Measurements from ENCODE around the gene OXTR. TPM values are rescaled to one million over a fixed set of nuclear protein-coding genes. Genes with fewer than 3 reads are reported as not detected.

Gene OXTR
- total RNA-seq, 1 donor from 2014 or later, result 1.0 TPM

GRCh38 chr3:8734908-8735307 lies 34.5 kb downstream of the OXTR start:
- Mint-ChIP-seq H3K27me3 (ENCODE audit: unreplicated experiment) (peaks cover 7% of the 10 kb centered on the region), H3K4me3 (ENCODE audit: unreplicated experiment) (no peak overlapping the region), H3K36me3 (ENCODE audit: low read depth, unreplicated experiment) (no peaks in the 10 kb centered on the region), H3K9me3 (ENCODE audit: unreplicated experiment) (no peaks in the 10 kb centered on the region), H3K4me1 (ENCODE audit: unreplicated experiment) (peaks cover 18% of the 10 kb centered on the region), H3K27ac (ENCODE audit: unreplicated experiment) (no peak overlapping the region)
- DNase-seq (ENCODE audit: low spot score), result no peak
- TF ChIP-seq CTCF (IDR thresholded peaks at IDR 0.05; ENCODE audit: unreplicated experiment), result no peak

GRCh38 chr3:8734137-8734878 lies 35.1 kb downstream of the OXTR start:
- TF ChIP-seq CTCF (IDR thresholded peaks at IDR 0.05; ENCODE audit: unreplicated experiment), result no peak
- Mint-ChIP-seq H3K27me3 (ENCODE audit: unreplicated experiment) (peaks cover 7% of the 10 kb centered on the region), H3K27ac (ENCODE audit: unreplicated experiment) (no peak overlapping the region), H3K36me3 (ENCODE audit: low read depth, unreplicated experiment) (no peaks in the 10 kb centered on the region), H3K4me3 (ENCODE audit: unreplicated experiment) (no peak overlapping the region), H3K9me3 (ENCODE audit: unreplicated experiment) (no peaks in the 10 kb centered on the region), H3K4me1 (ENCODE audit: unreplicated experiment) (peaks cover 18% of the 10 kb centered on the region)
- no peak for DNase-seq (ENCODE audit: low spot score)

- Mint-ChIP-seq H3K9me3 (ENCODE audit: unreplicated experiment) (no peaks in the 10 kb centered on the region), H3K27ac (ENCODE audit: unreplicated experiment) (no peak within 1 kb of the TSS), H3K27me3 (ENCODE audit: unreplicated experiment) (peaks cover 7% of the 10 kb centered on the region), H3K4me1 (ENCODE audit: unreplicated experiment) (peaks cover 18% of the 10 kb centered on the region), H3K4me3 (ENCODE audit: unreplicated experiment) (no peak within 1 kb of the TSS), H3K36me3 (ENCODE audit: low read depth, unreplicated experiment) (no peaks in the 10 kb centered on the region)
- TF ChIP-seq CTCF (IDR thresholded peaks at IDR 0.05; ENCODE audit: unreplicated experiment), result no peak
- no peak for DNase-seq (ENCODE audit: low spot score)
Measured at GRCh38 chr3:8733332-8734094, 35.9 kb downstream of the OXTR start, which contains the start of gene CAV3. Gene CAV3 (plus strand): TSS chr3:8733802. CDS start chr3:8733877, 75 bp downstream.

- no peaks in the 10 kb centered on the region for H3K36me3 Mint-ChIP-seq (ENCODE audit: low read depth, unreplicated experiment)
- no peak for TF ChIP-seq CTCF (IDR thresholded peaks at IDR 0.05; ENCODE audit: unreplicated experiment)
- no peaks in the 10 kb centered on the region for H3K9me3 Mint-ChIP-seq (ENCODE audit: unreplicated experiment)
- H3K4me1 Mint-ChIP-seq (ENCODE audit: unreplicated experiment), result peaks cover 18% of the 10 kb centered on the region
- peaks cover 7% of the 10 kb centered on the region for H3K27me3 Mint-ChIP-seq (ENCODE audit: unreplicated experiment)
- H3K4me3 Mint-ChIP-seq (ENCODE audit: unreplicated experiment), result no peak overlapping the region
- no peak for DNase-seq (ENCODE audit: low spot score)
- H3K27ac Mint-ChIP-seq (ENCODE audit: unreplicated experiment), result no peak overlapping the region
Measured at GRCh38 chr3:8732413-8732812, 37.0 kb downstream of the OXTR start.

DNA sequence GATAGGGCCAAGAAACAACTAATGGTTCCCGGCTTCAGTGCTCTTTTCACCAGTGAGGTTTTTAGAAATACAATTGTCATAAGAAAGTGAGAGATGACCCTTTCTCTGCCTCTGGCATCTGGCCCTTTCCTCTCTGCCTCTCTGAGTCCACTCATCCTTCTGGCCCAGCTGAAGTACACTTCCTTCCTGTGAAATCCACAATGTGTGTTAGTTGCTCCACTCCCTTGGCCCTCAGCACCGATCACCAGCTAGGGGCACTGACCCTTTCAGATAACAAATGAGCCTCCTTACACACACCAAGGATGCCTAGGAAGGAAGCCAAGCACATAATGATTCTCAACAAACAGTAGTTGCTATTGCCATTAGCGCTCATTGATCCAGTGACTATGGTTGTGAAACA lies 38.8 kb downstream of the OXTR start:
- Mint-ChIP-seq H3K36me3 (ENCODE audit: low read depth, unreplicated experiment) (no peaks in the 10 kb centered on the region), H3K4me3 (ENCODE audit: unreplicated experiment) (no peak overlapping the region), H3K27me3 (ENCODE audit: unreplicated experiment) (peaks cover 5% of the 10 kb centered on the region), H3K27ac (ENCODE audit: unreplicated experiment) (no peak overlapping the region), H3K9me3 (ENCODE audit: unreplicated experiment) (no peaks in the 10 kb centered on the region), H3K4me1 (ENCODE audit: unreplicated experiment) (peaks cover 18% of the 10 kb centered on the region)
- TF ChIP-seq CTCF (IDR thresholded peaks at IDR 0.05; ENCODE audit: unreplicated experiment), result no peak
- no peak for DNase-seq (ENCODE audit: low spot score)
